Right renal pelvis (tissue), 4 donors: ENCODE results near the gene OSBPL3. TPM values are rescaled to one million over a fixed set of nuclear protein-coding genes. Genes with fewer than 3 reads are reported as not detected.

ENCODE experiments used
- DNase-seq, 4 donors: peaks; one replicate each; pipeline ENCODE4 v3.0.0-alpha.2; 2013; ENCODE audit warnings: low read depth in 4 of 4, low spot score in 3 of 4, missing footprints in 1 of 4
- polyA plus RNA-seq, 4 donors: library from polyadenylated mRNA; unstranded; fragments of 120-200 nt; gene quantifications; one replicate each; pipeline ENCODE4 v1.2.1, GENCODE V29; 2013; ENCODE audit not compliant: insufficient read length in 4 of 4

Gene OSBPL3
- polyA plus RNA-seq, 4 donors: 18.6 to 26.9 (median 20.0) TPM

GRCh38 chr7:24981171-24981951 lies 1.4 kb upstream of the OSBPL3 start:
- no peak for DNase-seq

GRCh38 chr7:24980534-24981170 lies 674 bp upstream of the OSBPL3 start:
- no peak for DNase-seq

- peak in 1 of 4 donors; percentile 35 for DNase-seq
These were observed 512 bp downstream of the OSBPL3 start for GRCh38 chr7:24979470-24979862.

GRCh38 chr7:24978843-24979469 lies 1.0 kb downstream of the OSBPL3 start:
- peak in 1 of 4 donors; percentile 23 for DNase-seq

DNA sequence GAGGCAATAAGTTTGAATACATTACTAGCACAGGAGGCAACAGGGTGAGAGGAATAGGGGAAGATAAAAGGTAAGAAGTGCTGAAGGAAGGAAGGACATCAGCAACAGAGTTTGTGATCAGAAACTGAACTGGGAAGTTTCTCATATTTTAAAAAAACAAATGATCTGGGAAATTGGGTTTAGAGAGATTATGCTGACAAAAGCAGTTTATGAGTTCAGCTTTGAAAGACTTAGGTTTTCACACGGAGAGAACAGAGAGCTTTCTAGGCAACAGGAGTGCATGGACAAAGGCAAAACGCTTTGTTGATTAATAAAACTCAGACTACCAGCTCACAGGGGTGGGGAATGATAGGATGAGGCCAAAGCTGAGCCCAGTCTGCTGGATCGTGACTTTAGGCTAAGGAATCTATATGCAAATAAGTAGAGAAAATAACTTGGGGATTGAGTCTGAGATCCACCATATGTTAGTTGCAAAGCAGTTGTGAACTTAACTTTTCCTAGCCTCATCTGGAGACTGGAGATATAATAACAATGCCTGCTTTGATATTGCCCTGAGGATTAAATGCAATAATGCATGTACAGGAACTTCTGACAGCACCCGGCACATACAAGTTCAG lies 4.2 kb downstream of the OSBPL3 start:
- no peak for DNase-seq

GRCh38 chr7:24975172-24975571 lies 4.8 kb downstream of the OSBPL3 start:
- no peak for DNase-seq

DNA sequence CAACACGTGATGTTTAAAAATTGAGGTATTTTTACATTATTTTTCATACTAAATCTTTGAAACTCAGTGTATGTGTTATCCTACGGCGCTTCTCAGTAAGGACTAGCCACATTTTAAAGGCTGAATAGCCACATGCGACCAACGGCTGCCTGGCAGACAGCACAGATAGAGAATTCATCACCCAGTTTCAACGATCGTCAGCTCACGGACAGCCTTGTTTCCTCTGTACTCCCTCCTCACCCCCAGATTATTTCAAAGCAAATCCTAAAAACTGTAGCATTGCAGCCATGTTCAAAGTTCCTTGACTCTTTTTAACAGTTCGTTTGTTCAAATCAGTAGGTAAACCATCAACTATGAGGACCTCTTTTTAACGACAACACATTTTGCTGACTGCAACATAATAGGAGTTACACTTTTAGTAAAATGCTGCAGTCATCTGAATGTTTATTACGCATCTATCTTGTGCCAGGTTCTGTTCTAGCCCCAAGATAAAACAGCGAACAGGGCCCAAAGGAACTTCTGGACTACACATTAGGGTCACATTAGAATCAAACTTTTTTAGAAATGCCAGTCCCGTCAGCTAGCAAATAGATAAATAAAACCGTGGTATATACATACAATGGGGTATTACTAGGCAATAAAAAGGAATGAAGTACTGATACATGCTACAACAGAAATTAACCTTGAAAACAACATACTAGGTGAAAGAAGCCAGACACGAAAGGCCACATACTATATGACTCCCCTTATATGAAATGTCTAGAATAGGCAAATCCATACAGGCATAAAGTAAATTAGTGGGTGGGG lies 5.7 kb downstream of the OSBPL3 start:
- DNase-seq: no peak

GRCh38 chr7:24972991-24973390 lies 7.0 kb downstream of the OSBPL3 start:
- DNase-seq: no peak

GRCh38 chr7:24972166-24972477 lies 7.9 kb downstream of the OSBPL3 start:
- DNase-seq: no peak

GRCh38 chr7:24971333-24972165 lies 8.4 kb downstream of the OSBPL3 start:
- no peak for DNase-seq

DNA sequence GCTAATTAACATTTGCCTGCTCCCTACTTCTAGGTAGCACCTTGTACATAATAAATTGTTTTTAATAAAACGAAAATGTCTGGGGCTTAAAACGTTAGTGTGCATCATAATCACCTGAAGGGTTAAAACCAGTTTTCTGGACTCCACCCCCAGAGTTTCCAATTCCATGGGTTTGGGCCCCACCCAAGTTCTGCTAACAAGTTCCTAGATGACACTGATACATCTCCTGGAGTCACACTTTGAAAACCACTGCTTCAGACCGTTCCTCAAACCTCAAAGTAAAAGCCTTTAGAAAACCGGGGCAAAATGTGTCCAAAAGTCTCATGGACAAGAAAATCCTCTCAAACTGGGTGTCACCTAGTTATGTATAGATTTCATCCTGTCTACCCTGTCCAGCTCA lies 9.3 kb downstream of the OSBPL3 start:
- DNase-seq: no peak

DNA sequence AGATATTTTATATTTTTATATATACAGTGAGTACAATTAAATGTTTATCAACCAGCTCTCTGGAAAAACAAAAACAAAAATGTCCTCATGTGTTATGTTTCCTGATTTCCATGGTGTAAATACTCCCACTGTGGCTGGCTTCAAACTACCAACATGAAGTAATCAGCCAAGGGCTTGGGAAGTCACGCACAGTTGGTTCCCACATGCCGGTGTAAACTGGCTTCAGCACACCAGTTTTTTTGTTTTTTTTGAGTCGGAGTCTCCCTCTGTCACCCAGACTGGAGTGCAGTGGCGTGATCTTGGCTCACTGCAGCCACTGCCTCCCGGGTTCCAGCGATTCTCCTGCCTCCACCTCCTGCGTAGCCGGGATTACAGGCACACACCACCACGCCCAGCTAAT lies 11.8 kb downstream of the OSBPL3 start:
- DNase-seq: no peak

DNA sequence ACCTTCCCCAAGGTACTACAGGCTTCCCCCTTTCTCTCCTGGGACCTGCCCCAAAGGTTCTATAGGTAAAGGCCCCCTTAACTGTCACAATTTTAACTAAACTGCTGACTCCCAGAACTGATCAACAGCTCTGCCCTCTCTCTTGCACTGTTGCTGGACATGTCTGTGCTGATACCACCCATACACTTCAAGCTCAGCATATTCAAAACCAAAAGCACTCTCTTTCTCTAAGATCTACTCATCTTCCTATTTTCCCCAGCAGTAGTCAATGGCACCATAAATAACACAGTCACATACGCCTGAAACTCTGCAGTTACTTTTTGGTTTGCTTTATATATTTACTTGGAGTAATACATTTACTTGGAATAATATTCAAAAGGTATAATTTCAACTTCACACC lies 12.3 kb downstream of the OSBPL3 start:
- no peak for DNase-seq

DNA sequence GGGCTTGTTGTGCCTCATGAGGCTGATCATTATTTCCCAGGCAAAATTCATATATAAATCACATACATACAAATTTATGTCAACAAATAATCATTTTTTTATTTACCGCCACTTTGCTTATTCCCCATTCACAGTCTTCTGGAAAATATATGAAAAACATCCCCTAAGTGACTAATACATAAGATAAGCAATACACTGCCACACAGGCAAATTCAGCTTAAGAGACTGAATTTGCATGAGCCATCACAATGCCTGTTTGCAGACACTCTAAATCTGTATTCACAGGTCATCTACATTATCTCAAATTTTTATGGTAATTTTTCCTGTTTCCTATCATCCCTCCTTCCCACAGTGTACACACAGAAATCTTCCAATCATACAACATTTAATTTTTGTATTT lies 13.2 kb downstream of the OSBPL3 start:
- DNase-seq: no peak

- no peak for DNase-seq
These were observed 13.9 kb downstream of the OSBPL3 start for GRCh38 chr7:24965831-24966708.

DNA sequence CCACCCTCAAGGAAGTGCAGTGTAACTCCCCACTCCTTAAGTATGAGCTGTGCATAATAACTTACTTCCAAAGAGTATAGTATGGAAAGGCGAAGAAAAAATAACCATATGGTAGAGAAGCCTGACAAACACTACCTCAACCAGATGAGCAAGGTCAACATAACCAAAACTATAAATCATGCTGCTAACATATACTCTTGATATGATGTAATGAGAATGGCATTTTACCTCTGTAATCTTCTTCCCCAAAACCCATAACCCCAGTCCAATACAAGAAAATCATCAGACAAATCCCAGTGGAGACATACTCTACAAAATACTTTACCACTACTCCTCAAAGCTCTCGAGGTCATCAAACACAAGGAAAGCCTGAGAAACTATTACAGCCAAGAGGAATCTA lies 15.8 kb downstream of the OSBPL3 start:
- DNase-seq: no peak

- no peak for DNase-seq
These were observed 16.8 kb downstream of the OSBPL3 start for GRCh38 chr7:24963218-24963617.

DNA sequence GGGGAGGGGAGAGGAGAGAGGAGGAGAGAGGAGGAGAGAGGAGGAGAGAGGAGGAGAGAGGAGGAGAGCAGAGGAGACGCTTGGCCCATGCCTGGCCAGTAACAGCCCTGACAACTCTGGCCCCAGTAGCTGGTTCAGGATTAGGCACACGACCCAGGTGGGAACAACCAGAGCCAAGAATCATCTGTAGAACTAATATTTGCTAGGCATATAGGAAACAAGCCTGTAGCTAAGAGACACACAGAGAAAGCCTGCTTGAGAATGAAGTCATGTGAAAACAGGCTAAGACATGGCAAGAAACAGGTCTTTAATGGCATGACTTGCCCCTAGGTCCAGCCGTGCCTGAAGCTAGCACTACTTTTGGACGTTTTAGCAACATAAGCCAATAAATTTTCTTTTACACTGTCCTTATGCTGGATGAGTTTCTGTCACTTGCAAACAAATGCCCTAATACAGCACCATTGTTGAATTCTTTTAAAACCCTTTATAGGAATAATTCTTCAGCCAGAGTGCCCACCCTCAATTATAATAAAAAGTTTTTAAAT lies 17.5 kb downstream of the OSBPL3 start:
- DNase-seq: no peak
